HepG2 (cell line): ENCODE results near the gene HBE1. TPM values are rescaled to one million over a fixed set of nuclear protein-coding genes. Genes with fewer than 3 reads are reported as not detected.

ENCODE experiments used
- ATAC-seq: fragments of 200-7000 bp; cut with Tn5 transposase; 3 replicates; pipeline ENCODE4 v1.9.1; 2020; ENCODE audit warnings: mild to moderate bottlenecking, moderate library complexity
- BruUV-seq: library from RNA; stranded (reverse); fragments of 400-500 nt; replicated peaks from 2 replicates; lab custom pipeline; 2021; lab: Mats Ljungman, UMichigan
- CTCF ChIA-PET: fragments of 300-600 bp; formaldehyde crosslinking; extraction: SDS; loops from one replicate; lab custom pipeline; 2021; ENCODE audit warnings: low total read pairs, inconsistent platforms, low intra/inter-chr PET ratio; lab: Yijun Ruan, JAX
- POLR2A ChIA-PET: fragments of 350-600 bp; sonication (Branson Sonifier 250); formaldehyde crosslinking; loops from one replicate; lab custom pipeline; 2020; ENCODE audit warnings: antibody characterized with exemption, inconsistent platforms; lab: Yijun Ruan, JAX
- DNase-seq: peaks from one replicate; pipeline ENCODE4 v3.0.0-alpha.2; 2015; ENCODE audit warnings: low spot score
- FAIRE-seq: peaks from 3 replicates; lab custom pipeline; 2011; peaks lifted over from hg19 to GRCh38; lab: Jason Lieb, UNC
- H2AFZ ChIP-seq: one replicate; pipeline ENCODE4 v1.6.1; 2011; ENCODE audit warnings: low read length, inconsistent platforms
- H3K27ac ChIP-seq: fragments of 300-600 bp; 3 replicates; pipeline ENCODE4 v1.8.0; 2011; ENCODE audit warnings: mixed run types, mild to moderate bottlenecking, mixed read lengths, low read length, inconsistent platforms; ENCODE audit not compliant: insufficient read depth; ENCODE audit errors: extremely low read length
- H3K27me3 ChIP-seq, 2 experiments: fragments of 200-600 bp in 1 of 2; 2 replicates in 1 of 2; 3 replicates in 1 of 2; pipeline versions ENCODE4 v1.6.0 to v1.8.0; 2011; ENCODE audit warnings: low read length in 2 of 2, mild to moderate bottlenecking in 2 of 2, moderate library complexity in 2 of 2, inconsistent platforms in 1 of 2; ENCODE audit not compliant: insufficient read depth in 2 of 2, control insufficient read depth in 1 of 2
- H3K36me3 ChIP-seq, 2 experiments: fragments of 200-600 bp in 1 of 2; replicated peaks in 1 of 2; 2 replicates in 1 of 2; 3 replicates in 1 of 2; pipeline versions ENCODE4 v1.5.1 to v1.8.0; 2011; ENCODE audit warnings: low read length in 2 of 2, inconsistent platforms in 1 of 2; ENCODE audit not compliant: insufficient read depth in 2 of 2, control insufficient read depth in 1 of 2
- H3K4me1 ChIP-seq: 2 replicates; pipeline ENCODE4 v1.5.1; 2012; ENCODE audit warnings: low read length, inconsistent platforms; ENCODE audit not compliant: insufficient read depth
- H3K4me2 ChIP-seq: 2 replicates; pipeline ENCODE4 v1.6.0; 2011; ENCODE audit warnings: low read depth, low read length, inconsistent platforms
- H3K4me3 ChIP-seq, 3 experiments: fragments of 200-600 bp in 1 of 3; sonication (generic), shearing (Covaris generic) in 1 of 3; replicated peaks in 1 of 3; 2 replicates each; pipeline ENCODE4 v1.5.1; 2011 to 2016; ENCODE audit warnings: low read length in 3 of 3, inconsistent platforms in 2 of 3, low read depth in 2 of 3, mild to moderate bottlenecking in 2 of 3, control low read depth in 1 of 3, mixed read lengths in 1 of 3; ENCODE audit not compliant: insufficient read depth in 1 of 3
- H3K79me2 ChIP-seq: one replicate; pipeline ENCODE4 v1.6.1; 2011; ENCODE audit warnings: low read length, inconsistent platforms; ENCODE audit not compliant: insufficient read depth
- H3K9ac ChIP-seq: 2 replicates; pipeline ENCODE4 v1.6.0; 2011; ENCODE audit warnings: mild to moderate bottlenecking, low read depth, low read length, inconsistent platforms; ENCODE audit not compliant: insufficient read depth
- H3K9me3 ChIP-seq: 2 replicates; pipeline ENCODE4 v1.5.1; 2012; ENCODE audit warnings: mild to moderate bottlenecking, low read length
- H4K20me1 ChIP-seq: 2 replicates; pipeline ENCODE4 v1.6.0; 2011; ENCODE audit warnings: inconsistent platforms, mild to moderate bottlenecking, low read length, moderate library complexity; ENCODE audit not compliant: insufficient read depth
- MAZ ChIP-seq, 2 experiments: sonication (generic) in 1 of 2; formaldehyde crosslinking in 1 of 2; IDR thresholded peaks; 2 replicates each; pipeline versions ENCODE4 v1.5.0 to v1.6.1; 2012 to 2020; ENCODE audit warnings: low read depth in 2 of 2, mild to moderate bottlenecking in 2 of 2, borderline replicate concordance in 1 of 2, improper control_type of control experiment in 1 of 2, low read length in 1 of 2, missing genetic modification reagents in 1 of 2, moderate library complexity in 1 of 2
- MIER3 ChIP-seq: IDR thresholded peaks from 2 replicates; pipeline ENCODE4 v1.6.1; 2016; ENCODE audit warnings: missing compliant biosample characterization, borderline replicate concordance
- MTA1 ChIP-seq: sonication (generic); formaldehyde crosslinking; IDR thresholded peaks from 2 replicates; pipeline ENCODE4 v1.4.0; 2020; ENCODE audit warnings: missing genetic modification reagents, mild to moderate bottlenecking, borderline replicate concordance
- MXI1 ChIP-seq: IDR thresholded peaks from 3 replicates; pipeline ENCODE4 v1.6.1; 2012; ENCODE audit warnings: low read depth, low read length, inconsistent platforms, borderline replicate concordance
- RBAK ChIP-seq: sonication (generic); formaldehyde crosslinking; IDR thresholded peaks from 2 replicates; pipeline ENCODE4 v1.5.1; 2020; ENCODE audit warnings: mild to moderate bottlenecking, missing genetic modification reagents
- SMYD3 ChIP-seq: sonication (generic); formaldehyde crosslinking; IDR thresholded peaks from 2 replicates; pipeline ENCODE4 v1.8.1; 2023; ENCODE audit warnings: mild to moderate bottlenecking, missing genetic modification reagents
- SSRP1 ChIP-seq: IDR thresholded peaks from 2 replicates; pipeline ENCODE4 v1.6.1; 2016; ENCODE audit warnings: control low read depth
- ZKSCAN8 ChIP-seq: IDR thresholded peaks from 2 replicates; pipeline ENCODE4 v1.6.1; 2016; ENCODE audit warnings: borderline replicate concordance, missing genetic modification reagents, missing compliant biosample characterization
- ZNF709 ChIP-seq: sonication (generic); formaldehyde crosslinking; IDR thresholded peaks from 2 replicates; pipeline ENCODE4 v1.5.0; 2020; ENCODE audit warnings: mild to moderate bottlenecking, missing genetic modification reagents
- ZNF792 ChIP-seq: IDR thresholded peaks from 2 replicates; pipeline ENCODE4 v1.6.1; 2016
- WGBS: methylation state at CpG from one replicate; pipeline ENCODE4 v1.1.6; 2017; ENCODE audit warnings: low lambda C conversion rate; 5-methylcytosine and 5-hydroxymethylcytosine counted together
- in situ Hi-C: cut with HindIII; loops from 2 replicates; pipeline ENCODE4 v1.10.0; 2017; ENCODE audit warnings: low pct_unique_long_range_greater_than_20kb; ENCODE audit not compliant: extremely low pct_ligation_motif_present
- intact Hi-C: fragments of 100-400 bp; cut with micrococcal nuclease; formaldehyde crosslinking; loops from one replicate; pipeline ENCODE4 v1.10.0; 2022; ENCODE audit not compliant: unreplicated experiment
- polyA plus RNA-seq, 8 experiments: library from polyadenylated mRNA; depleted of rRNA in 3 of 8; stranded (reverse) in 7 of 8; unstranded in 1 of 8; fragments of >200 nt; fragmentation: Illumina TruSeq in 4 of 8; extraction: Trizol in 4 of 8; gene quantifications; 2 replicates each; pipeline versions ENCODE4 v1.2.1 to v1.2.3, GENCODE V29; 2011 to 2016; ENCODE audit warnings: low read depth in 4 of 8, missing spikeins in 1 of 8, mixed read lengths in 1 of 8; ENCODE audit not compliant: insufficient read depth in 1 of 8
- total RNA-seq, 5 experiments: library from RNA; depleted of rRNA; stranded (reverse); fragments of >200 nt; fragmentation: Illumina TruSeq; extraction: Trizol; gene quantifications; 2 replicates each; pipeline ENCODE4 v1.2.3, GENCODE V29; 2016; ENCODE audit warnings: low read depth in 1 of 5
- TF ChIP-seq, protein P1 (sequence below): fragments of 450-650 bp; IDR thresholded peaks from 2 replicates; pipeline ENCODE4 v1.6.1; 2017
- TF ChIP-seq, protein P2 (sequence below): IDR thresholded peaks from 2 replicates; pipeline ENCODE4 v1.6.1; 2016; ENCODE audit warnings: low read depth, control low read depth
- TF ChIP-seq, protein P3 (sequence below): sonication (generic); formaldehyde crosslinking; IDR thresholded peaks from 2 replicates; pipeline ENCODE4 v1.9.0; 2021; ENCODE audit warnings: missing genetic modification reagents, borderline replicate concordance

Gene HBE1
- total and polyA plus RNA-seq, 2 of the 13 experiments (the other 11 are each of a cell fraction or from before 2014, with no cell fraction given), result 0.24 to 0.35 TPM

DNA sequence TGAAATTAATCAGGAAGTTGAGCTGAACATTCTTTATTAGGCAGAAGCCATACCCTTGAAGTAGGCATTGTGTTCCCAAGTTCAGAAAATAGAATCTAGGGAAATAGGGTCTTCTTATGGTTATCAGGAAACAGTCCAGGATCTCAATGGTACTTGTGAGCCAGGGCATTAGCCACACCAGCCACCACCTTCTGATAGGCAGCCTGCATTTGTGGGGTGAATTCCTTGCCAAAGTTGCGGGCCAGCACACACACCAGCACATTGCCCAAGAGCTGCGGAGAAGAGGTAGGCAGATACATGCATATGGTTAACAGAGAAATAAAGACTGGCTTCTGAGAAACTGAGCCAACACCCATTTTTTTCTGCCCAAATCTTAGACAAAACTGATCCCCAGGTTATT is 36.9 kb downstream of the HBE1 start (continued):
- TF ChIP-seq, protein P1, sequence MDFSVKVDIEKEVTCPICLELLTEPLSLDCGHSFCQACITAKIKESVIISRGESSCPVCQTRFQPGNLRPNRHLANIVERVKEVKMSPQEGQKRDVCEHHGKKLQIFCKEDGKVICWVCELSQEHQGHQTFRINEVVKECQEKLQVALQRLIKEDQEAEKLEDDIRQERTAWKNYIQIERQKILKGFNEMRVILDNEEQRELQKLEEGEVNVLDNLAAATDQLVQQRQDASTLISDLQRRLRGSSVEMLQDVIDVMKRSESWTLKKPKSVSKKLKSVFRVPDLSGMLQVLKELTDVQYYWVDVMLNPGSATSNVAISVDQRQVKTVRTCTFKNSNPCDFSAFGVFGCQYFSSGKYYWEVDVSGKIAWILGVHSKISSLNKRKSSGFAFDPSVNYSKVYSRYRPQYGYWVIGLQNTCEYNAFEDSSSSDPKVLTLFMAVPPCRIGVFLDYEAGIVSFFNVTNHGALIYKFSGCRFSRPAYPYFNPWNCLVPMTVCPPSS, result no peak

DNA sequence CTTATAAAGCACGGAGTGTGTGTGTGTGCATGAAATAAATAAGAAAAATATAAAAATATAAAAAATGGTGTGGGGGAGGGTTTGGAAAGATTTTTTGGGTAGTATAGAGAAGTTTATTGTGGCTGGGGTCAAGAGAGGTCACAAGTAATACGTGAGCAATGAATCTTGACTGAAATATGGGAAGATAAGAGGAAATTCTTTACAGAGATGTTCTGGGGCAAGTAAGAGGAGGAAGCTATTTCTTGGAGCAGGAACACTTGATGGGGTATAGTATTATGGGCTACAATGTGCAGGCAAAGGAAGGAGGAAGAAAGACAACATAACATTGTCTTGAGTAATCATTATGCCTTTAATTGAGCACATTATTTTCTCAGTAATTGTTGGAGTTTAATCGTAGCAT is 37.6 kb downstream of the HBE1 start:
- no peak for TF ChIP-seq MAZ (IDR thresholded peaks at IDR 0.05; ENCODE audit: borderline replicate concordance, low read depth, low read length)
- no peak for TF ChIP-seq MAZ (CRISPR knock-in tag; IDR thresholded peaks at IDR 0.05; ENCODE audit: low read depth)
- TF ChIP-seq MXI1, result no peak
- no peak for TF ChIP-seq MTA1 (CRISPR knock-in tag)
- TF ChIP-seq RBAK, result no peak
- no peak for TF ChIP-seq SMYD3 (CRISPR knock-in tag)
- no peak for TF ChIP-seq ZNF792 (CRISPR knock-in tag)
- TF ChIP-seq SSRP1, result no peak
- TF ChIP-seq, protein P2, sequence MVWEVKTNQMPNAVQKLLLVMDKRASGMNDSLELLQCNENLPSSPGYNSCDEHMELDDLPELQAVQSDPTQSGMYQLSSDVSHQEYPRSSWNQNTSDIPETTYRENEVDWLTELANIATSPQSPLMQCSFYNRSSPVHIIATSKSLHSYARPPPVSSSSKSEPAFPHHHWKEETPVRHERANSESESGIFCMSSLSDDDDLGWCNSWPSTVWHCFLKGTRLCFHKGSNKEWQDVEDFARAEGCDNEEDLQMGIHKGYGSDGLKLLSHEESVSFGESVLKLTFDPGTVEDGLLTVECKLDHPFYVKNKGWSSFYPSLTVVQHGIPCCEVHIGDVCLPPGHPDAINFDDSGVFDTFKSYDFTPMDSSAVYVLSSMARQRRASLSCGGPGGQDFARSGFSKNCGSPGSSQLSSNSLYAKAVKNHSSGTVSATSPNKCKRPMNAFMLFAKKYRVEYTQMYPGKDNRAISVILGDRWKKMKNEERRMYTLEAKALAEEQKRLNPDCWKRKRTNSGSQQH (CRISPR knock-in tag), result no peak
- no peak for TF ChIP-seq ZNF709 (CRISPR knock-in tag)
- TF ChIP-seq ZKSCAN8, result no peak
- TF ChIP-seq, protein P3, sequence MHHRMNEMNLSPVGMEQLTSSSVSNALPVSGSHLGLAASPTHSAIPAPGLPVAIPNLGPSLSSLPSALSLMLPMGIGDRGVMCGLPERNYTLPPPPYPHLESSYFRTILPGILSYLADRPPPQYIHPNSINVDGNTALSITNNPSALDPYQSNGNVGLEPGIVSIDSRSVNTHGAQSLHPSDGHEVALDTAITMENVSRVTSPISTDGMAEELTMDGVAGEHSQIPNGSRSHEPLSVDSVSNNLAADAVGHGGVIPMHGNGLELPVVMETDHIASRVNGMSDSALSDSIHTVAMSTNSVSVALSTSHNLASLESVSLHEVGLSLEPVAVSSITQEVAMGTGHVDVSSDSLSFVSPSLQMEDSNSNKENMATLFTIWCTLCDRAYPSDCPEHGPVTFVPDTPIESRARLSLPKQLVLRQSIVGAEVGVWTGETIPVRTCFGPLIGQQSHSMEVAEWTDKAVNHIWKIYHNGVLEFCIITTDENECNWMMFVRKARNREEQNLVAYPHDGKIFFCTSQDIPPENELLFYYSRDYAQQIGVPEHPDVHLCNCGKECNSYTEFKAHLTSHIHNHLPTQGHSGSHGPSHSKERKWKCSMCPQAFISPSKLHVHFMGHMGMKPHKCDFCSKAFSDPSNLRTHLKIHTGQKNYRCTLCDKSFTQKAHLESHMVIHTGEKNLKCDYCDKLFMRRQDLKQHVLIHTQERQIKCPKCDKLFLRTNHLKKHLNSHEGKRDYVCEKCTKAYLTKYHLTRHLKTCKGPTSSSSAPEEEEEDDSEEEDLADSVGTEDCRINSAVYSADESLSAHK (CRISPR knock-in tag), result no peak
- no peak for TF ChIP-seq MIER3 (CRISPR knock-in tag)
- Histone ChIP-seq H3K27ac (no peak overlapping the region), H3K4me2 (no peak overlapping the region), H3K27me3 (no peaks in the 10 kb centered on the region), H3K9me3 (no peaks in the 10 kb centered on the region), H3K36me3 (no peaks in the 10 kb centered on the region), H3K79me2 (no peaks in the 10 kb centered on the region), H4K20me1 (no peaks in the 10 kb centered on the region; the same call in 1 of the 2 replicates), H3K4me3 (no peak overlapping the region), H3K9ac (no peak overlapping the region), H2AFZ (no peak overlapping the region), H3K4me1 (no peaks in the 10 kb centered on the region)
- no peak for ATAC-seq
- CTCF ChIA-PET, result no interaction called here
- WGBS, result 2% methylated on average over 3 of the region's 3 CpGs
- BruUV-seq, result no TSS peak
- POLR2A ChIA-PET, result no interaction called here
- in situ Hi-C loops, result no loop called here
- FAIRE-seq, result no peak
- intact Hi-C loops, result no loop called here
- no peak for DNase-seq
